Measurements from ENCODE around the gene ZFHX2. TPM values are rescaled to one million over a fixed set of nuclear protein-coding genes. Genes with fewer than 3 reads are reported as not detected.

ZFHX2 gene
- total and polyA plus RNA-seq, 7 experiments from 2014 or later = 0.45 to 2.6 (median 0.49) TPM; not detected in 2

- no peaks in the 10 kb centered on the region for H3K9me3 ChIP-seq (ENCODE audit: control insufficient read depth in 2 of 3, low read length in 3 of 3)
- Mint-ChIP-seq H3K9me3 (no peaks in the 10 kb centered on the region), H3K4me3 (no peak overlapping the region), H3K27ac (peak overlapping the region in 1 of 9 donors; percentile 20), H3K27me3 (no peaks in the 10 kb centered on the region), H3K4me1 (peaks cover 0 to 2% (median 0%) of the 10 kb centered on the region in 7 donors), H3K36me3 (no peaks in the 10 kb centered on the region)
- H3K4me1 ChIP-seq (ENCODE audit: control insufficient read depth in 2 of 2, insufficient read depth in 2 of 2, low read length in 2 of 2) = no peaks in the 10 kb centered on the region
- POLR2A ChIA-PET = no interaction called here
- ATAC-seq (no peak), DNase-seq (no peak)
- no peak overlapping the region for H3K27ac ChIP-seq (ENCODE audit: low read depth, low read length)
- CTCF ChIA-PET = no interaction called here
- H3K36me3 ChIP-seq (ENCODE audit: control insufficient read depth in 2 of 3, insufficient read depth in 3 of 3, low read length in 3 of 3) = no peaks in the 10 kb centered on the region
- intact Hi-C loops (cut with micrococcal nuclease) = no loop called here
- H3K27me3 ChIP-seq (ENCODE audit: control insufficient read depth in 2 of 2, insufficient read depth in 2 of 2, low read length in 2 of 2) = no peaks in the 10 kb centered on the region
- H3K4me3 ChIP-seq (ENCODE audit: low read length) = no peak overlapping the region
These were observed 30.5 kb downstream of the ZFHX2 start for GRCh38 chr14:23520899-23521533.

GRCh38 chr14:23518709-23519108 lies 32.9 kb downstream of the ZFHX2 start:
- ATAC-seq (no peak), DNase-seq (no peak)
- H3K4me1 Mint-ChIP-seq = peaks cover 0 to 5% (median 4%) of the 10 kb centered on the region in 7 donors
- Histone ChIP-seq H3K36me3 (ENCODE audit: control insufficient read depth in 2 of 3, insufficient read depth in 3 of 3, low read length in 3 of 3) (no peaks in the 10 kb centered on the region), H3K9me3 (ENCODE audit: control insufficient read depth in 2 of 3, low read length in 3 of 3) (no peaks in the 10 kb centered on the region), H3K27ac (ENCODE audit: low read depth, low read length) (no peak overlapping the region), H3K4me1 (ENCODE audit: control insufficient read depth in 2 of 2, insufficient read depth in 2 of 2, low read length in 2 of 2) (no peaks in the 10 kb centered on the region), H3K27me3 (ENCODE audit: control insufficient read depth in 2 of 2, insufficient read depth in 2 of 2, low read length in 2 of 2) (no peaks in the 10 kb centered on the region), H3K4me3 (ENCODE audit: low read length) (no peak overlapping the region)
- intact Hi-C loops (cut with micrococcal nuclease) = no loop called here
- ChIA-PET POLR2A (no interaction called here), CTCF (no interaction called here)
- H3K27me3 Mint-ChIP-seq = no peaks in the 10 kb centered on the region
- no peak overlapping the region for H3K27ac Mint-ChIP-seq
- H3K4me3 Mint-ChIP-seq = no peak overlapping the region
- no peaks in the 10 kb centered on the region for H3K9me3 Mint-ChIP-seq
- peaks cover 0 to 5% (median 0%) of the 10 kb centered on the region in 5 donors for H3K36me3 Mint-ChIP-seq

GRCh38 chr14:23517650-23518326 lies 33.8 kb downstream of the ZFHX2 start:
- H3K9me3 ChIP-seq (ENCODE audit: control insufficient read depth in 2 of 3, low read length in 3 of 3) = no peaks in the 10 kb centered on the region
- Mint-ChIP-seq H3K36me3 (peaks cover 0 to 6% (median 0%) of the 10 kb centered on the region in 5 donors), H3K9me3 (no peaks in the 10 kb centered on the region), H3K4me1 (peaks cover 0 to 11% (median 8%) of the 10 kb centered on the region in 7 donors), H3K27ac (no peak overlapping the region), H3K4me3 (no peak overlapping the region), H3K27me3 (no peaks in the 10 kb centered on the region)
- POLR2A ChIA-PET = no interaction called here
- H3K36me3 ChIP-seq (ENCODE audit: control insufficient read depth in 2 of 3, insufficient read depth in 3 of 3, low read length in 3 of 3) = no peaks in the 10 kb centered on the region
- H3K27me3 ChIP-seq (ENCODE audit: control insufficient read depth in 2 of 2, insufficient read depth in 2 of 2, low read length in 2 of 2) = no peaks in the 10 kb centered on the region
- CTCF ChIA-PET = no interaction called here
- intact Hi-C loops (cut with micrococcal nuclease) = no loop called here
- DNase-seq (no peak), ATAC-seq (no peak)
- no peak overlapping the region for H3K27ac ChIP-seq (ENCODE audit: low read depth, low read length)
- H3K4me3 ChIP-seq (ENCODE audit: low read length) = no peak overlapping the region
- H3K4me1 ChIP-seq (ENCODE audit: control insufficient read depth in 2 of 2, insufficient read depth in 2 of 2, low read length in 2 of 2) = no peaks in the 10 kb centered on the region

GRCh38 chr14:23514644-23514957 lies 37.0 kb downstream of the ZFHX2 start:
- Histone ChIP-seq H3K27ac (ENCODE audit: low read depth, low read length) (no peak overlapping the region), H3K36me3 (ENCODE audit: control insufficient read depth in 2 of 3, insufficient read depth in 3 of 3, low read length in 3 of 3) (no peaks in the 10 kb centered on the region), H3K4me3 (ENCODE audit: low read length) (no peak overlapping the region), H3K9me3 (ENCODE audit: control insufficient read depth in 2 of 3, low read length in 3 of 3) (no peaks in the 10 kb centered on the region), H3K4me1 (ENCODE audit: control insufficient read depth in 2 of 2, insufficient read depth in 2 of 2, low read length in 2 of 2) (no peaks in the 10 kb centered on the region), H3K27me3 (ENCODE audit: control insufficient read depth in 2 of 2, insufficient read depth in 2 of 2, low read length in 2 of 2) (no peaks in the 10 kb centered on the region)
- intact Hi-C loops (cut with micrococcal nuclease) = no loop called here
- ChIA-PET POLR2A (no interaction called here), CTCF (no interaction called here)
- Mint-ChIP-seq H3K27me3 (no peaks in the 10 kb centered on the region), H3K36me3 (peaks cover 0 to 6% (median 0%) of the 10 kb centered on the region in 5 donors), H3K4me3 (no peak overlapping the region), H3K9me3 (no peaks in the 10 kb centered on the region), H3K27ac (no peak overlapping the region), H3K4me1 (peaks cover 5 to 28% (median 23%) of the 10 kb centered on the region in 7 donors)
- DNase-seq = no peak
- no peak for ATAC-seq

GRCh38 chr14:23513818-23514643 lies 37.5 kb downstream of the ZFHX2 start:
- H3K9me3 Mint-ChIP-seq = peaks cover 0 to 2% (median 0%) of the 10 kb centered on the region in 11 donors
- H3K36me3 Mint-ChIP-seq = peaks cover 0 to 8% (median 0%) of the 10 kb centered on the region in 5 donors
- peak overlapping the region in 2 of 9 donors; percentile 50 to 78 for H3K27ac Mint-ChIP-seq
- Histone ChIP-seq H3K9me3 (ENCODE audit: control insufficient read depth in 2 of 3, low read length in 3 of 3) (no peaks in the 10 kb centered on the region), H3K4me1 (ENCODE audit: control insufficient read depth in 2 of 2, insufficient read depth in 2 of 2, low read length in 2 of 2) (no peaks in the 10 kb centered on the region), H3K27ac (ENCODE audit: low read depth, low read length) (no peak overlapping the region), H3K4me3 (ENCODE audit: low read length) (no peak overlapping the region), H3K36me3 (ENCODE audit: control insufficient read depth in 2 of 3, insufficient read depth in 3 of 3, low read length in 3 of 3) (no peaks in the 10 kb centered on the region), H3K27me3 (ENCODE audit: control insufficient read depth in 2 of 2, insufficient read depth in 2 of 2, low read length in 2 of 2) (no peaks in the 10 kb centered on the region)
- ChIA-PET POLR2A (no interaction called here), CTCF (no interaction called here)
- peak overlapping the region in 1 of 10 donors; percentile 19 for H3K4me3 Mint-ChIP-seq
- ATAC-seq (no peak), DNase-seq (no peak)
- H3K4me1 Mint-ChIP-seq = peaks cover 5 to 28% (median 23%) of the 10 kb centered on the region in 7 donors
- intact Hi-C loops (cut with micrococcal nuclease) = no loop called here
- no peaks in the 10 kb centered on the region for H3K27me3 Mint-ChIP-seq

- no peak for DNase-seq
- Mint-ChIP-seq H3K9me3 (peaks cover 0 to 2% (median 0%) of the 10 kb centered on the region in 11 donors), H3K27ac (peak overlapping the region in 4 of 9 donors; percentile 50 to 78 (median 58)), H3K27me3 (no peaks in the 10 kb centered on the region), H3K36me3 (peaks cover 0 to 8% (median 0%) of the 10 kb centered on the region in 5 donors), H3K4me1 (peaks cover 5 to 28% (median 23%) of the 10 kb centered on the region in 7 donors), H3K4me3 (peak overlapping the region in 4 of 10 donors; percentile 5 to 67 (median 36))
- ChIA-PET POLR2A (interaction anchor here (0.9 kb wide), 1 partner anchor 44 kb away, joined by 3 read pairs; the partner anchor contains the start of gene NGDN), CTCF (interaction anchor here (0.9 to 1.0 kb wide), 2 partner anchors 35 to 758 kb away, joined by 3 read pairs; no protein-coding TSS in a partner anchor)
- H3K27me3 ChIP-seq (ENCODE audit: control insufficient read depth in 2 of 2, insufficient read depth in 2 of 2, low read length in 2 of 2) = no peaks in the 10 kb centered on the region
- no peaks in the 10 kb centered on the region for H3K36me3 ChIP-seq (ENCODE audit: control insufficient read depth in 2 of 3, insufficient read depth in 3 of 3, low read length in 3 of 3)
- H3K4me1 ChIP-seq (ENCODE audit: control insufficient read depth in 2 of 2, insufficient read depth in 2 of 2, low read length in 2 of 2) = no peaks in the 10 kb centered on the region
- ATAC-seq = no peak
- no peaks in the 10 kb centered on the region for H3K9me3 ChIP-seq (ENCODE audit: control insufficient read depth in 2 of 3, low read length in 3 of 3)
- no peak overlapping the region for H3K27ac ChIP-seq (ENCODE audit: low read depth, low read length)
- H3K4me3 ChIP-seq (ENCODE audit: low read length) = no peak overlapping the region
- intact Hi-C loops (cut with micrococcal nuclease) = no loop called here
These were observed 38.4 kb downstream of the ZFHX2 start for GRCh38 chr14:23513005-23513817.

All from naive thymus-derived CD4-positive, alpha-beta T cell (primary cell).